Mesothelial cell of epicardium (in vitro differentiated cells): ENCODE measurements around the gene UCP2. TPM values are rescaled to one million over a fixed set of nuclear protein-coding genes. Genes with fewer than 3 reads are reported as not detected.

ENCODE experiments used
- DNase-seq, 2 experiments: peaks; one replicate each; pipeline ENCODE4 v3.0.0; 2021; ENCODE audit warnings: low spot score in 2 of 2; ENCODE audit not compliant: unreplicated experiment in 2 of 2
- H3K27ac Mint-ChIP-seq: 2 replicates; pipeline ENCODE4 v1.8.0; 2021; ENCODE audit warnings: mixed read lengths
- H3K27me3 Mint-ChIP-seq: 2 replicates; pipeline ENCODE4 v1.8.0; 2021; ENCODE audit warnings: low read depth, mixed read lengths
- H3K36me3 Mint-ChIP-seq: 2 replicates; pipeline ENCODE4 v1.8.0; 2021; ENCODE audit warnings: mixed read lengths
- H3K4me1 Mint-ChIP-seq: 2 replicates; pipeline ENCODE4 v1.8.0; 2021; ENCODE audit warnings: mixed read lengths
- H3K4me3 Mint-ChIP-seq: 2 replicates; pipeline ENCODE4 v1.8.0; 2021; ENCODE audit warnings: mild to moderate bottlenecking, moderate library complexity, mixed read lengths
- H3K9me3 Mint-ChIP-seq: 2 replicates; pipeline ENCODE4 v1.8.0; 2021; ENCODE audit warnings: mixed read lengths
- total RNA-seq: library from RNA; stranded (reverse); gene quantifications from 3 replicates; pipeline ENCODE4 v1.2.1, GENCODE V29; 2021
- TF ChIP-seq, protein P1 (sequence below): fragments of 200-600 bp; sonication (generic); IDR thresholded peaks from one replicate; pipeline ENCODE4 v1.5.0; 2021; ENCODE audit warnings: antibody characterized with exemption; ENCODE audit not compliant: unreplicated experiment

Gene UCP2
- total RNA-seq, 1 donor from 2014 or later: 31.5 TPM

DNA sequence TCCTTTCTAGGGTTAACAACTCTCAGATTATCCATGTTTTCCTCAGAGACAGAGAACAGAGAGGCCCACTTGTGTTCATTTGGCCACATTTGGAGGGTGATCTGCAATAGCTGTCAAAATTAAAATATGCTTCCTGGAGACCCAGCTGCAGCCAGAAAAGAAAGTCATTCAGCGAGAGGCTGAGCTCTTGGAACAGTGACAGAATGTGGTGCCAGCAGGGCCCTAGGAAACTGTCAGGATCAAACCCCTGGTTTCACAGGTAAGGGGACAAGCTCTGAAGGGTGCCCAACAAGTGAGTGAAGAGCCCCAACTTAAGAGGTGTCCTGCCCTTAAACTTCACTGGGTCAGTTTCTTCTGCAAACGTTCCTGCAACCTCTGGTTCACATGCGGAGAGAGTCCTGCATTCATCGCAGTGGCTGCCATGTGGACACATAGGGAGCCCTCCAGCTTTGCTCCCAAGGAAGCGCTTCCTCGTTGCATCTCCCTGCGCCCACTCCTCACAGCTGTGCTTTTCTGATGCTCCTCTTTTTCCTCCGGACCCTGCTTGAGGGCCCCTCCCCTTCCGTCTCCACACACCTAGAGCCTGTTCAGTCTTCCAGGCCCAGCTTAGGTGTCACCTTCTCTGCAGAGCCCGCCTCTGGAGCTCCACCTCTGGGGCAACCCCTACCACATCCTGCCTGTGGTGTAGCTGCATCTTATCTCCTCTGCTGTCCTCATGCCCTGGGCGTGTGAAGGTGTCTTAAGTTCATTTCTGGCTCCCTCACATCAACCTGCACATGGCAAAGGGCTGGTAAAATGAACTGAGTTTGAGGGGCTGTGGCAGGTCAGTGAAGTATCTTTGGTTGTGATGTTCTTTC is 22.3 kb upstream of the UCP2 start:
- H3K27ac Mint-ChIP-seq: no peak overlapping the region
- no peaks in the 10 kb centered on the region for H3K27me3 Mint-ChIP-seq
- TF ChIP-seq, protein P1, sequence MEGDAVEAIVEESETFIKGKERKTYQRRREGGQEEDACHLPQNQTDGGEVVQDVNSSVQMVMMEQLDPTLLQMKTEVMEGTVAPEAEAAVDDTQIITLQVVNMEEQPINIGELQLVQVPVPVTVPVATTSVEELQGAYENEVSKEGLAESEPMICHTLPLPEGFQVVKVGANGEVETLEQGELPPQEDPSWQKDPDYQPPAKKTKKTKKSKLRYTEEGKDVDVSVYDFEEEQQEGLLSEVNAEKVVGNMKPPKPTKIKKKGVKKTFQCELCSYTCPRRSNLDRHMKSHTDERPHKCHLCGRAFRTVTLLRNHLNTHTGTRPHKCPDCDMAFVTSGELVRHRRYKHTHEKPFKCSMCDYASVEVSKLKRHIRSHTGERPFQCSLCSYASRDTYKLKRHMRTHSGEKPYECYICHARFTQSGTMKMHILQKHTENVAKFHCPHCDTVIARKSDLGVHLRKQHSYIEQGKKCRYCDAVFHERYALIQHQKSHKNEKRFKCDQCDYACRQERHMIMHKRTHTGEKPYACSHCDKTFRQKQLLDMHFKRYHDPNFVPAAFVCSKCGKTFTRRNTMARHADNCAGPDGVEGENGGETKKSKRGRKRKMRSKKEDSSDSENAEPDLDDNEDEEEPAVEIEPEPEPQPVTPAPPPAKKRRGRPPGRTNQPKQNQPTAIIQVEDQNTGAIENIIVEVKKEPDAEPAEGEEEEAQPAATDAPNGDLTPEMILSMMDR: no peak
- peaks cover 4% of the 10 kb centered on the region for H3K4me1 Mint-ChIP-seq
- H3K4me3 Mint-ChIP-seq: no peak overlapping the region
- DNase-seq: no peak
- no peaks in the 10 kb centered on the region for H3K9me3 Mint-ChIP-seq
- peaks cover 13% of the 10 kb centered on the region for H3K36me3 Mint-ChIP-seq

DNA sequence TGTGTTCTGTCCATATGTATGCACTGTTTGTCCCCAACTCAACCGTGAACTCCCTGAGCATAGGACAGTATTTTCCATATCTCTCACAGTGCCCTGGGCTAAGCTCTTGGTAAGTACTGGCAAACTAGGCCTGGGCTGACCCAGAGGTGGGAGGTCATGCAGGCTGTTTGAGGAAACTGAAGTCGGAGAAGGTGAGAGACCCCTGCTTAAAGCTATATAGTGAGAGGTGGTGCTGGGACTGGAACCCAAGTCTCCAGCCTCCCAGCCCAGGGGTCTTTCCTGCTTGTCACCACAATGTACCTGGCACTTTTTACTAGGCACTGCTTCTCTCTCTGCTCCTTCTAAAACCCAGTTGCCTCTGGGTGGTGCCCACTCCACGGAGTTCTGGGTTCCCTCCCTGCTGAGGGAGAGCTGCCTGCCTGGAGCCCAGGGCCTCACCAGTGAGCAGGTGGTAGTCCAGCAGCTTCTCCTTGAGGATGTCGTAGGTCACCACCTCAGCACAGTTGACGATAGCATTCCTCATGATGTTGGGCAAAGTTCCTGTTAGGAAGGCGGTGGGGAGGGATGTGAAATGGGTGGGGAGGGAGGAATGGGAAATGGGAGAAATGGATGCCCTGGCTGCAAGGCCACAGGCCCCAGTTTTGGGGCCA is 21.5 kb upstream of the UCP2 start:
- TF ChIP-seq, protein P1: no peak
- no peak for DNase-seq
- Mint-ChIP-seq H3K27me3 (no peaks in the 10 kb centered on the region), H3K4me1 (no peaks in the 10 kb centered on the region), H3K27ac (no peak overlapping the region), H3K9me3 (no peaks in the 10 kb centered on the region), H3K36me3 (peaks cover 13% of the 10 kb centered on the region), H3K4me3 (no peak overlapping the region)

DNA sequence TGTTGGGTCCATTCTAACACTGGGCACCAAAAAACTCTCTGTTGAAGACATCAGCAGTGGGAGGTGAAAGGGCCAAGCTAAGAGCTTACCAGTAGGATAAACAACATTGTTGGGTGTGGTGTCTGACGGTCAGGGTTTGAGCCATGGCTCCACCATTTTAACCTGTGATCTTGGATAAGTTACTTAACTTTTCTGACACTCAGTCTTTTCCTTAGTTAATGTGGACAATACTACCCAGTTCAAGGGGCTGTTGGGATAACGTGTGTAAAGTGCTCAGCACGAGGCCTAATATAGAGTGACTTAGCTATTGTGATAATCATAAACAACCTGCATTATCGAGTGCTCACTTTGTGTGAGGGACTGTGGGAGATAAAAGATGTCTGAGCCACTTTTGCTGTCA is 20.2 kb upstream of the UCP2 start:
- H3K4me3 Mint-ChIP-seq: no peak overlapping the region
- no peaks in the 10 kb centered on the region for H3K27me3 Mint-ChIP-seq
- no peaks in the 10 kb centered on the region for H3K4me1 Mint-ChIP-seq
- H3K9me3 Mint-ChIP-seq: no peaks in the 10 kb centered on the region
- H3K27ac Mint-ChIP-seq: no peak overlapping the region
- TF ChIP-seq, protein P1: no peak
- no peak for DNase-seq
- peaks cover 13% of the 10 kb centered on the region for H3K36me3 Mint-ChIP-seq

DNA sequence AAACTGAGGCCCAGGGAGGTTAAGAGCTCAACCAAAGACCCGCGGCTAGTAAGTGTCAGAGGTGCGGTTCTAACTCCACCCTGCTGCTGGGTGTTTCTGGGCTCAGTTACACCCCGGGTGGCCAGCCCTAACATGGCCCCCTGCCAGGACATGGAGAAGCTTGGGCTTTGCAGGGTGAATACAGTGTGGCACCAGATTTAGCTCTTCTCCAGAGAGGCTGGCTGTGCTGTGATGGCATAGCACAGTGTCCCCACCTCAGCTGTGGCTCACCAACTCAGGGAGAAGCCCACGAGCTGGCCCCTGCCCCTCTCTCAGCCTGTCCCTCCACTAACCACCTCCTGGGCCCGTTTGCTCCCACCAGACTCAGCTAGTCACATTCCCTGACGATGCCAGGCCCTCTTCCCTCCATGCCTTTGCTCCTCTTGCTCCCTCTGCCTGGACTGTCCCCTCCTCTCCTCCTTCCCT is 19.2 kb upstream of the UCP2 start:
- Mint-ChIP-seq H3K36me3 (peaks cover 13% of the 10 kb centered on the region), H3K4me3 (no peak overlapping the region), H3K27me3 (no peaks in the 10 kb centered on the region), H3K4me1 (no peaks in the 10 kb centered on the region), H3K27ac (no peak overlapping the region), H3K9me3 (no peaks in the 10 kb centered on the region)
- TF ChIP-seq, protein P1: no peak
- DNase-seq: no peak

DNA sequence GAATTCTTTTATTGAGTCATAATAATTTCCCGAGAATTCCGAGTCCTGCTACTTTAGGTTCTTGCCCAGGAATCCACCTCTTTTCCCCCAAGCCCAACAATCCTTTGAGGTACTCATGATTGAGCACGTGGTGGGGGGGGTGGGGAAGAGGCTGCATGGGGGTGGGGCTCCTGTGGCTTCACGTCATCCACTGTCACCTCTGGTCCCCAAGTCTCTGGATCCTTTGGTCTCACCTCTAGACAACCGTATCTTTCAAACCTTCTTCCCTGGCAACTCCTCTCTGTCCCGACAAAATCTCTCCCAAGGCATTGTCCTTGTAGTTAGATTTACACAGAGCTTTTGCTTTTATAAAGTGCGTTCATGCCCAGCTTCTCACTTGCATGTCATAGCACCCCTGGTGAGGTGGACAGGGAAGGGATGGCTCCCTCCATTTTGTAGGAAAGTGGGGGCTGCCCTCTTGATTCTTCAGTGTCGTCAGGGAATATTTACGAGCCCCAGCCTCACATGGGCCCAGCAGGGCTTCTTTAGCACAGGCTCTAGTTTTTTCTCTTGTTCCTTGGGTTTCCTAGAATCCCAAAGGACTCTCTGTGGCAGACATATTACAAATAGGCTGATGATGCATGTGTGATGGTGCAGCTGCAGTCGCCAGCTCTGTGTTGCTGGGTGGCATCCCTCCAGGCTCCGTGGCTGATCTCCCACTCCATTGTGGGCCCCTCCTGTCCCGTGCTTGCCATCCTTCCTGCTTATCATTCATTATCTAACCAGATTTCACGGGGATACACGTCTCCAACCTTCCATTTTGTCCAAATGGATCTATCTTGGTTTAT is 17.9 kb upstream of the UCP2 start:
- Mint-ChIP-seq H3K27me3 (no peaks in the 10 kb centered on the region), H3K4me3 (no peak overlapping the region), H3K4me1 (no peaks in the 10 kb centered on the region), H3K36me3 (peaks cover 13% of the 10 kb centered on the region), H3K9me3 (no peaks in the 10 kb centered on the region), H3K27ac (no peak overlapping the region)
- no peak for DNase-seq
- TF ChIP-seq, protein P1: no peak
